GM18498 (cell line): ENCODE data around the gene KRT7.
"Not testable (repeated sequence)": the region's sequence is repeated elsewhere in the genome, so short reads cannot be mapped to it uniquely, and the experiment has no call there.

Experiments
- ATAC-seq: cut with Tn5 transposase; IDR thresholded peaks from one replicate; pipeline ENCODE4 v1.9.1; 2021; ENCODE audit warnings: mild to moderate bottlenecking, moderate library complexity; ENCODE audit not compliant: unreplicated experiment

Gene KRT7

DNA sequence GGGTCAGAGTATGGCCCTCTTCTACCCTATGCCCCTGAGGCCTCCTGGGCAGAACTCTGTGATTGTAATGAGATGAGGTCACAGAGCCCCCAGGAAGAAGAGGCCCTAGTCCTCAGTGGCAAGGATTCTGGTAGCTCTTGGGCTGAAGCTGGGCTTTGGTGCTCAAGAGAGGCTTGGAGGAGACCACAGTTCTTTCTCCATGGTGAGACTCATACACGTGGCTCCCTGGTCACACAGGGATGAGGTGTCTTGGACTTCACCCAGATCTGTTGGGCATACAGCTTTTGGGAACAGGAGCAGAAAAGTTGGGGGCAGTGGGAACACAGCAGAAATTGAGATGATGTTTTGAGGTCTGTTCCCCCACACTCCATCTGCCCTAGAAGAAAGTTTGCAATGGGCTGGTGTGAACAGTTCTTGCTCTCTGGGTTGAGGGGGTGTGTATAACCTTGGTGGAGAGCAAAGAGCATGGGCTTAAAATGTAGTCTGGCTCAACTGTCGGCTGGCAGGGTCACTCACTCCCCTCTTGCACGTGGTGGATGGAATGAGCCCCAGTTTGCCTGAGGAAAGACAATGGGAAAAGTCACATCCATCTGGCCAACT is 41.6 kb downstream of the KRT7 start, which contains the start of gene KRT86:
Gene KRT86 (plus strand): TSS at position 125 of the 600 bp plus-strand sequence. CDS start 27,272 bp downstream, outside the sequence.
- no peak for ATAC-seq

DNA sequence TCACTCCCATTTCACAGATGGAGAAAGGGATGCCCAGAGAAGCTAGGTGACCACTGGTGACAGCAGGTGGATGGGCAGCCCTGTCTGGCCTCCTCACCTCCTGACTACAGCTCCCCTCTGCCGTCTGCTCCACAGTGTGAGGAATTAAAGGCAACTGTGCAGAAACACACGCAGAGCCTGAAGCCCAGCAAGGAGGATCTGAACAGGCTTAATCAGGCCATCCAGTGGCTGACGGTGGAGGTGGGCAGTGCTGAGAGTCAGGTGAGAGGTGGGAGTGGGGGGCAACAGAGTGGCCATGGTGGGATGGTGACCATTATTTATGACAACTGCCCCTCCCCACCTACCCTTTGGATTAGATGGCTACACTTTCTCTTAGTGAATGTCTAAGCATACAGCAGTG is 42.6 kb downstream of the KRT7 start:
- ATAC-seq = no peak

DNA sequence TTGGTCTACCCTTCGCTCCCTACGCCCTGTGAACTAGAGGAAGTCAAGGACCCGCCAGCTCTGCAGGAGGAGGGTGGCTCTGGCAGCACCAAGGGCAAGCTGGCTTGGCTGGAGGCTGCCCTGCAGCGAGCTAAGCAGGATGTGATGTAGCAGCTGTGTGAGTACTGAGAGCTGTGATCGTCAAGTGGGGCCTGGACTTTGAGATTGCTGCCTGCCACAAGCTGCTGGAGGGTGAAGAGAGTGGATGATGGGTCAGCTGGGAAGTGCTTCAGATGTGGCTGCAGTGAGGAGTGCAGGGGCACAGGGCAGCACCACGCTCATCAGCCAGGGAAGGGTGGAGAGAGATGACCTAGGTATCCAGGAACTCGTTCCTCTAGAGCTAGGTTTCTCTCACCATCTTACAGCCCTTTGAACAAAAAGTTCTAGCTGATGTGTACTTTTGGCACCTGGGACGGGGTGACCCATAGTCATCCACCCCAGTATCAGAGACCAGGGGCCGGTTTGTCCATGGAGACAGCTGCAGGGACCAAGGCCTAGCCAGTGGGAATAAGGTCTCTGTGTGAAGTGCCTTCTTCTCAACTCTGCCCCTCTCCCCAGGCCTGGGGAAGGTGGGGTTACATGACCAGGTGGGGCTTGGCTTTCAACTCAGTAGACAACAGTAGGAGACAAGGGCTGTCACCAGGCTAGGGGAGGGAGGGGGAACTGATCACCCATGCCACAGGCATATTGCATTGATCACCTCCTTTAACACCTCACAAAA is 44.6 kb downstream of the KRT7 start:
- no peak for ATAC-seq

DNA sequence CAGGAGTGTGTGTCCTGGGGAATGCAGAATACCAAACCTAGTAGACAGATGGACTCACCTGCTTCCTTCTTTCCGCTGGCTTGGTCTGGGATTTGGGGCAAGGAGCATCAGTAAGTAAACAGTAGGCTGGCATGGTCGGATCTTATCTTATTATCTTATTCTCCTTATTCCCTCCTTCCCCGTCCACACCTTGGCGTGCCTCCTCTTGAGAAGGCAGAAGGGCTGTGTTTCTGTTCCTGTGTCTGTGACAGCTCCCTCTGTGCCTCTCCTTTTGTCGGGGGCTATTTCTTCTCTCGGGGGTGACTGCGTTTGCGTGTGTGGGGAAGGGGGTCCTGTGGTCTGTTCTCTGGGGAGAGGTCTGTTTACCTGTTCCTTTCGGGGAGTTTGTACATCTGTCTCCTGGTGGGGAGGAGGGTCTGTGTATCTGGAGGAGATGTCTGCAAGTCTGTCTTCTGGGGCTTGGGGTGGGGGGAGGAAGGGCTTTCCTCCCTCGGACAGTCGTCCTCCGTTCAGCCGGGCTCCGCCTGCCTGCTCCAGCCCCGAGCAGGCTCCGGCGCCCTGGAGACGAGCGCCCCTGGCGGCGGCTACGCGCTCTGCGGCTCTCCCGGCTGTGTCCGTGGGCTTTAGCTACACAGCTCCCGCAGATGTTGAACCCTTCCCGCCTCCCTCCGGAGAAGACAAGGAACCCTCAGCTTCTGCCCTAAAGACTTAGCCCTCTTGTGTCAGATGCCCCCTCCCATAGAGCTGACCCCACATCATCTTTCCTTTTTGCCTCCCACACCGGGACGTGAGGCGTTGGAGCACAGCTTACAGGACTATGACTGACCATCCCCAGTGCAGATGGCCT is 45.8 kb downstream of the KRT7 start:
- peak; percentile 70 for ATAC-seq

DNA sequence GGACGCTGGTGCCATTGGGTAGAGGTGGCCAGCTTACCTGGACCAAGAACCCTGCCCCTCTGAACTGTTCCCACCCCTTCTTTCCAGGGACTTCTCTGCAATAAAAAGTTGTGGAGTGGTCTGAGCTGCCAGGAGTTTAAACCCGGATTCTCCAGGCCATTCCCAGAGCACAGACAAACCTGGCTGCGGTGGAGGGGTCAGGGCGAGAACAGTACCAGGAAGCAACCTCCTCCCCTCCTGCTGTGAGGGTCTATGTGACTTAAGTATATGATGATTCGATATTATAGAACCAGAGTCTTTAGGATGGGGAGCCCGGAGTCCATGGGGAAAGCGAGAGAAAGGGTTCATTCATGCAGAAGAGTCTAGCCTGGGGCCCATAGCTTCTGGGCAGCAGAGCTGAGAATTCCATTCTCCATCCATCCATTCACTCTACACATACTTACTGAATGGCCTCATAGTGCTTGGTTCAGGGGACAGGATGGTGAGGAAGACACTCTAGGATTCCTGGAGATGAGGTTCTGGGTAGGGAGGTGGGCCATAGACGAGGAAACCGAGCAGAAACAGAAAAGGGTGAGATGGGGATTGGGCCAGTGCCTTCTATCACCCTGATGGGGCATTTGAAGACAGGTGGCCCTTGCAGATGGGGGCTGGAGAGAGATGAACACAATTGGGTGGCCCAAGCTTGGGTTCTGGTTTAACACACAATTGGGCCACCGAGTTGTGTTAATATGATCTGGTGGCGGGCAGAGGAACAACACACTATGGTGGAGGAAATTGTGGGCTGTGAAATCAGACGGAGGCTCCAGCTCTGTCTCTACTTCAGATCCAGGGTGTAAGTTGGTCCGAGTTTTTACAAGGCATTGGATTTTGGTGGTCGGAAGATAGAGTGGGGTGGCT is 46.6 kb downstream of the KRT7 start:
- no peak for ATAC-seq

DNA sequence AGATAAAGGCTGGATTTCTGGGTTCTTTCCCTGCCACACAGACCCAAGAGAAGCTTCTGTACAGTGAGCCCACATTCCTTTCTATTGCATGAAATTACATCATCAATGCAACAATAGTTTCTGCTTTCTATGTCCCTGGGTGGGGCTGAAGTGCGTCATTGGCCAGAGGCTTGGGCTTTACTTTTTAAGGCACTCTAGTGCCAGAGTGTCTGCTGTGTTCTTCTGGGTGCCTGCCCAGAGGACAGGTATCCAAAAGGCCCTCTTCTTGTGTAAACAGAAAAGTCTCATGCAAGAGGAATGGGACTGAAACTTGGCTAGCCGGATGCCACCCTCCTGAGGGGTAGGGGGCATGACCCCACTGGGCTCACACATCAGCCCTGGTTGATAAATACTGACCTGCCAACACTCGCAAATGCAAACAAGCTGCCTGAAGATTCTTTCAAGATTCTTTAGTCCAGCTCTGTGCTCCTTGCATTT is 47.3 kb downstream of the KRT7 start:
- no peak for ATAC-seq

DNA sequence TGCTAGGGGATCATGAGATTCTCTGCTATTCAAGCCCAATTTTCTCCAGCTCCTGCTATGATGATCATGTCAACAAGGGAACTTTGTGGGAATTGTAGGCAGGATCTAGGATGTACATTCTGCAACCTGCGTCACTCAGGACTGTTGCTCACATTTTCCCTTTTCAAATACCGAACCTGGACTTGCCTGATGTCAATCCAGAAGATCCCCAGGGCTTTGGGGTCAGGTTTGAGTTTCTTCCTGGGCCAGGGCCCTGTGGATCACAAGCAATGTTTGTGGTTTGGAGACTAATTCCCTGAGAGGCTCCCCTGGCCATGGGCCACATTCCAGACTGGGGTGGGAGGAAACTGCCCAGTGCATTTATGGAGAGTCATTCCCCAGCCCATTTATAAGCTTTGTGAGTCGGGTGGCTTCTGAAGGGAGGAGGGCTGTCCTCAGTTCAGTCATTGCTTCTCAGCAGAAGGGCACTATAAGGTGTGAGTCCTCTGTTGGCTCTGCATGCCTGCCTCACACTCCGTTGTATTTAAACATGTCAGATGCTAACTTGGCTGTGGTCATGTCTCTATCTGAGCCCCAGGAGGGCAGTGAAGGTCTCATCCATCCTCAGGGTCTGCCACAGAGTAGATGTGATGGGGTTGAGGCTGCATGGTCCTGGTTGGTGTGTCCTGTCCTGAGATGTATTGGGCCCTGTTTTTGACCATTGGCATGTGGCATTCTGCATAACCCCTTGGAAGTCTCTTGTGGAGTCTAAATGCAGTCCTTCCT is 47.9 kb downstream of the KRT7 start:
- no peak for ATAC-seq

DNA sequence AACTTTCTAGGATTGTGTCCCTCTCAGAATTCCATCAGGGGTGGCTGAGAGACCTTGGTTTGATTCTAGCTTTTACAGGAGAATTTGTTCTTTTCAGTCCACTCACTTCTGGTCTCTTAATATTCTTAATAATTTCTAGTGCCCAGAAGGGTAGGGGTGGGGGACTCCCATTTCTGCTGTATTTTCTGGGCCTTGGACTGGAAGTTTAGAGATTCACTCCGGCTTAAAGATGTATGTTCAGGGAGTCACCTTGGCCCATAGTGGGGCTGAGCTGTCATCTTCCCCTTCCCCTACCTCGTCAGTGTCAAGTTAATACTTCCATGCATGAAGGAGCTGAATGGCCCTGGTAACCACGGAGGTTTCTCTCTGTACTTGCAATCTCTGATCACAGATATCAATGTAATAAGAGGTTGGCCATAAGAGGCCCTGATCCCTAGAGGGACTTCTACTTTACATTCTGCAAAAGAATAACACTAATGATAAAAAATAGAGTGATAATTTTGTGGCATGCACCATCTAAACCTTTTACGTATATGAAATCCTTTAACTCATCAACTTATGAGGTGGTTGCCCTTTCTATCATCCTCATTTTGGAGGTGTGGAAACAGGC is 51.6 kb downstream of the KRT7 start:
- ATAC-seq = no peak

DNA sequence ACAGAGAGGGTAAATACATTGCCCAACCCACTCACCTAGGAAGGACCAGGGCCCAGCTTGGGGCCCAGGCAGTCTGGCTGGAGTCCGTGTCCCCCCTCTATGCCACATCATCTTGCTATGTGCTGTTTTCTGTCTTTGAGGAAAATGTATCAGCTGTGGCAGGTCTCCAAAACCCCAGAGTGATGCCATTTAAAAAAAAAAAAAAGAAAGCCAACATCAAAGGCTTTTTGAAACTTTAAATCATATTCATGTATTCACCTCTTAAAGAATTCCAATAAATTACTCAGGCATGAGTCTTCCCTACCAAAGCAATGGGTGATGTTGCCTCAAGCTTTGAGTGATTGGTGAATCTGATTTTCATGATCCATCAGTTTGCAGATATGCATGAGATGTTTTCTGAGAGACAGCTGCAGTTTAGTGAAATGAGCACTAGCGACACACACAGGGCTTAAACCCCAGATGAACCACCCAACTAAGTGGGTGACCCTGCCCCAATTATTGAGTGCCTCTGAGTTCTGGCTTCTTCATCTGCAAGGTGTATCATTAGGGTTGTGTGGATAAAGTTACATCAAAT is 52.2 kb downstream of the KRT7 start:
- no peak for ATAC-seq

DNA sequence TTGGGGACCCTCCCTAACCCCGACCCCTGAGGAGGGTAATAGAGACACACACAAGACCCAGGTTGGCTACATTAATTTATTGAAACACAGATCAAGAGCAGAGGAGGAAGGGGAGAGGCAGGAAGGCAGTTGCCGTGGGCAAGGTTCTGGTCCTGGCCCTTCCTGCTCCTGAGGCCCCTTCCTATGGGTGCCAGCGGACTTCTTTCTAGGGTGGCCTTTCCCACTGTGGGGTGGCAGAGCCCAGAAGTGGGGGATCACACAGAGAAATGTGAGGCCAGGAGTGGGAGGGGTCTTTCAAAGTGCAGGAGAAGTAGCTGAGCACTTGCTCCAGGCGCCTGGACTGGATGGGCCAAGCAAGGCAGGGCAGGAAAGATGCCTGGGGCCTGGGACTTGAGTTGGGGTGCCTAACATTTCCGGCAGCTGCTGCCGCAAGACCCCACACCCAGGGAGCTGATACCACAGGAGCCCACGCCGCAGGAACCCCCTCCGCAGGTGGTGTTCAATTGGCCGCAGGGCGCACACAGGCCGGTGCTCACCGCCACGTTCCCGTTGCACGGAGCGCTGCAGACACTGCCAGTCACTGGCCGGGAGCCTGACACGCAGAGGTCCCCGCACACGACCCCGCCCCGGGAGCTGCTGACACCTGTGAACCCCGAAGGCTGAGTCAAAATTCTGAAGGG is 52.9 kb downstream of the KRT7 start:
- no peak for ATAC-seq

DNA sequence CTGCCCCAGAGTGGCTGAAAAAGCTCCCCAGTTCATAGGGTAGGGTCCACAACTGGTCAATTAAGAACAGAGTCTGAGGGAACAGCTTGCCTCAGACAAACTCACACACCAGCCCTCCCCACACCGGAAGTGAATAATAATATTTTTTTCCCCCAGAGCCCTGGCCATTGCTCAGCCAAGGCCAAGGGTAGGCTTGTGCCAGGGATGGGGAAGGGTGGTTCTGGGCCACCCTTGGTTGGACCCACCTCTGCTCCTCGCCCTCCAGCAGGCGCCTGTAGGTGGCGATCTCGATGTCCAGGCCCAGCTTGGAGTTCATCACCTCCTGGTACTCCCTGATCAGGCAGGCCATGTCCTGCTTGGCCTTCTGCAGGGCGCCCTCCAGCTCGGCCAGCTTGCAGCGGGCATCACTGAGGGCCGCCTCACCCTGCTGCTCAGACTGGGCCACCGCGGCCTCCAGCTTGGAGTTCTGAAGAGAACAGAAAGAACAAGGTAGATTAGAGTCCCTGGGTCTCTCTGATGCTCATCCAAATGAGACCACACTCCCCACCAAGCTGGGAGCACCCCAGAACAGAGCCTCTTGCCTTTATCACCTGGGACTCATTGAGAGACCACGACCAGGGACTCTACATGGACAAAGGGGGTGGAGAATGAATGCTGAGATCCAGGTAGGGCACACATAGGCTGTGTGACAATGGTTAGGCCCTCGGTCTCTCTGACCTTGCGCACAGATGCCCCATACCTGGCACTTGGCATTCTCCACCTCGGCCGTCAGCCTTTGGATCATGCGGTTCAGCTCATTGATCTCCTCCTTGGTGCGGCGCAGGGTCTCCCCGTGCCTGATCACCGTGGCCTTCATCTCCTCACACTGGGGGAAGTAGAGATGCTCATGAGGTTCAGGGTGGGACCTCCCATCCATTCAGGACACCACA is 54.1 kb downstream of the KRT7 start:
- not testable (repeated sequence) for ATAC-seq

DNA sequence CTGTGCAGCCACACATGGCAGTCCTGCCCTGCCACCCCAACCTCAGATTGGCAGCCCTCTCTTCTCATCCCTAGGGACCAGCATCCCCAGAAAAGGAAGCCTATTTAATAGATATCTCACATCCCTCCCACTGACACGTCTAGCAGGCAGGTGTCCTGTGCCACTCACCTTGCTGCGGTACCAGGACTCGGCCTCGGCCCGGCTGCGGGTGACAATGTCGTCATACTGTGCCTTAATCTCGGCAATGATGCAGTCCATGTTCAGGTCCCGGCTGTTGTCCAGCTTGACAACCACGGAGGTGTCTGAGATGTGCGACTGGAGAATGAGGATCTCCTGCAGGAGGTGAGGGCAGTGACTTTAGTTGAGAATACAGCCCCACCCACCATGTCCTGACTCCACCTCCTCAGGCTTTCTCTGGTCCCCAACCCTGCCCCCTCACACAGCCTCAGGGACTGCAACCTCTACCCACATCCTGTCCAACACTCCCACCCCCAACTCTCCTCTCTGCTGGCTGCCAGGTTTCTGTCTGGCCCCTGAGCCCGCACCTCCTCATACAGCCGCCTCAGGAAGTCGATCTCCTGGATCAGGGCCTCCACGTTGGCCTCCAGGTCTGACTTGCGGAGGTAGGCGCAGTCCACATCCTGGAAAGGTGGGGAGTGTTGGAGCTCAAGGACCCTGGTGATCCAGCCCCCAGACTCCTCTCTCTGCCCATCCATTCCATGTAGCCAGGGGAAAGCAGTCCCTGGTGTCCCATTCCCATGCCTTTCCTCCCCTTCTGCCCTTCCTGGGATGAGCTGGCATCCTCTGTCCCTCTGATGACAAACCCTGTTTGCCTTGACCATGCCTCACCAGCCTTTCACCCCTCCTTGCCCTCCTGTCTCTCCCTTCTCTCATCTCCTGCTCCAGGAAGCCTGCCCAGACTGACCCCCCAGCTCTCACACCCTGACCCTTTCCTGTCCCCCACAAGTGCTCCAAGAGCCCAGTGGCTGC is 55.1 kb downstream of the KRT7 start:
- ATAC-seq = peak; percentile 93

DNA sequence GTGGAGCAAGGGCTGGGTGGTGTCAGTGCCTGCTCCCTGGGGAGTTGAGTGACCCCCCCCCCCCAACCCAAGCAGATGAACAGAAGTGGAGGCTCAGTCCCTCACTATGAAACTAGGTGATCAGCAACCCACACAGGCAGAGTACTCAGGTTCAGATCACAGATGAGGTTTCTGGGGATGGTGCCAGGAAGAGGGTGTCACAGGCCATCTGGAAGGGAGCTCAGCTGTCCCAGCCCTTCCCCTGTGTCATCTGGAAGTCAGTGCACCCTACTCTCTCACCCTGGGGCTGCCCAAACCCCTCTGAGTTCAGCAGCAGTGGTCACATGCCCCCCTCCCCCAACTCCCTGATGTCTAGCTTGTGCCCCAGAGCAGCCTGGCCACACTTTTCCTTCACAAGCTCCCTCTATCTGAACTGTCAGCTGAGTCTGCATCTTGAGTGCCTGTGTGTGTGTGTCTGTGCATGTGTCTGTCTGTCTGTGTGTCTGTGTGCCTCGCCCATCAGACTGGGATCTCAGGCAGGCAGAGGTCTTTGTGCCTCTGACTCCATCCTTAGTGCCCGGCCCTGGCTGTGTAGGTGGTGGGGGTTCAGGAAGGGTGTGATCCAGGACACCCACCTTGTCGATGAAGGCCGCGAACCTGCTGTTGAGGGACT is 57.6 kb downstream of the KRT7 start:
- not testable (repeated sequence) for ATAC-seq

DNA sequence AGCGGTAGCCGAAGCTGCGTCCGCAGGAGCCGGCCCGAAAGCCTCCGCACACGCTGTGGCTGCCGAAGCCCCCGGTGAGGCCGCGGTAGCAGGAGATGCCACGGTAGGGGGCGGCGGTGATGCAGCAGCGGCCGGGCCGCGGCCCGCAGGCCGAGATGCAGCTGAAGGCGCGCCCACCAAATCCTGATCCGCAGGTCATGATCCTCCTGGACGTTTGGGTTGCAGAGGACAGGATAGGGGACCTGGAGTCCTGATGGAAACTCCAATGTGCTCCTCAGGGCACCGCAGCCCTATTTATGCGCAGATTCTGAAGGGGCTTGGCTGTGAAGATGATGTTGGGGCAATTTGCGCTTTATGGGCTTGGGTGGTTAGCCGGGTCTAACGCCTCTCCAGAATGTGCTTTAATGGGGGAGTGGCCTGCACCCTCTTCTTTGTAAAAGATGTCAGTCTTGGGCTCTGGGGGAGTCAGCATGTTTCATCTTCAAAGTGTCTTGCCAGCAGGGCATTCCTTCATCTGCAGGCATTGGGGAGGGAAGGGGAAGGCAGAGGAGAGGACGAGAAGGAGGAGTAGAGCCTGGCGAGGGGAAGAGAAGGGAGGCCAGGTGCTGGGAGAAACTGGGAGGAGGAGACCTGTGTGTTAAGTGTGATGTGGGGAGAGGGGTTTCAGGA is 58.4 kb downstream of the KRT7 start, which contains the start of gene KRT81:
Gene KRT81 (minus strand): TSS at position 268 of the 669 bp plus-strand sequence. CDS start 69 bp downstream, at position 199.
- ATAC-seq = no peak

DNA sequence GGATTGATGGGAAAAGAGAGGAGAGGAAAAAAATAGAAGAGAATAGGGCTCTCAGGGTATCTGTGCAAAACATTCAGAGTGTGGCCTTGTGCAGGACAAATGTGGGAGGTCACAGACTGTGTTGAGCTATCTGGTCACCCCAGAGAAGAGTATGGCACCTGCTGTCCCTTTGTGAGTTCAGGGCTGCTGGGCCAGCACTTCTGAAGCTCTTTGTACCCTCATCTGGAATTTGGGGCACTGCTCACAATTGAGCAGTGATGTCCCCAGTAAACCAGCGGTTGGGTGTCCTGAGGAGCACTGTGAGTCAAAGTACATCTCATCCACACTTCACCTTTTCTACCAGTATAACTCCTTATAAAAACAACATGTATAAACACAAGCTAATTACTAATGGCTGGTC is 60.9 kb downstream of the KRT7 start:
- ATAC-seq = no peak
